Stimulated activated naive CD8-positive, alpha-beta T cell treated with anti-CD3 and anti-CD28 coated beads, Interleukin-15, amount 100 ng/mL, for 72 hours (primary cell): Measurements from ENCODE around the gene TPSG1.

Source experiments
- ATAC-seq: fragments of 150-1000 bp; cut with Tn5 transposase; 2 replicates; pipeline ENCODE4 v1.10.0; 2021; ENCODE audit warnings: mild to moderate bottlenecking, moderate library complexity
- DNase-seq, 2 donors: peaks; one replicate each; pipeline ENCODE4 v3.0.0; 2021 to 2022
- H3K27ac Mint-ChIP-seq, 2 donors: one replicate each; pipeline ENCODE4 v1.8.0; 2022; ENCODE audit warnings: mild to moderate bottlenecking in 2 of 2, mixed read lengths in 2 of 2, moderate library complexity in 2 of 2
- H3K27me3 Mint-ChIP-seq: one replicate; pipeline ENCODE4 v1.8.0; 2022; ENCODE audit warnings: mixed read lengths
- H3K4me1 Mint-ChIP-seq: one replicate; pipeline ENCODE4 v1.8.0; 2022; ENCODE audit warnings: mild to moderate bottlenecking, mixed read lengths
- H3K4me3 Mint-ChIP-seq, 2 donors: one replicate each; pipeline ENCODE4 v1.8.0; 2022; ENCODE audit warnings: mild to moderate bottlenecking in 2 of 2, mixed read lengths in 2 of 2, moderate library complexity in 1 of 2
- H3K9me3 Mint-ChIP-seq, 2 donors: one replicate each; pipeline ENCODE4 v1.8.0; 2022; ENCODE audit warnings: mixed read lengths in 2 of 2

The TPSG1 gene

DNA sequence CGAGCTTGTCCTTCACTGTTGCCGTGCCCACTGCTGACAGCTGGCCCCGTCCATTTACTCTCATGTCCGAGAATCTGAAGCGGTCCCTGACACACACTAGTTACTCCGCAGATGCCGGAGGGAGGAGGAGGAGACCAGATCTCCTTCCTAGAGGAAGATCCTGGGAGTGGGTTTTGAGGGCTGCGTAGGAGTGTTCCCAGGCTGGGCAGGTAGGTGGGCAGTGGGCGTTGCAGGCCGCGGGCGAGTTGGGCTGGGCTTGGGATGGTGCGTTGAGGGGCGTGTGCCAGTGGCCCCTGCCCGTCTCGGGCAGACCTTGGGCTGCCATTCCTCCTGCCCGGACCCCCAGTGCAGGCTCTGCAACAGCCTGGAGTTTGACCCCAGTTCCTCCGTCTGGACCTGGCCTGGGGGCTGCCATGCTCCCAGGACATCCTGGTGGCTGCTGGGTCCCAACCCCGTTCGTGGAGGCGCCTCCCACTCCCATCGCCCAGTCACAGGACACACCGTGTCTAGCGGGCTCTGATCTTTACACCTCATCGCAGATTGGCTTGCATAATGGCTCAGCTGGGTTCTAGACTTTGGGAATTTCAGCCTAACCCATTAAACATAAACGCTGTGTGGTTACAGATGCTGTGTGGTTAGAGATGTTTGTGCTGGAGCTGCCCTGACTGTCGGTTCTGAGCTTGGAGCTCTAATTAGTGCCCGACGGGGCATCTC, 49.3 kb downstream of the TPSG1 start:
- DNase-seq (no peak), ATAC-seq (no peak)
- Mint-ChIP-seq H3K4me1 (no peaks in the 10 kb centered on the region), H3K4me3 (no peak overlapping the region), H3K27ac (no peak overlapping the region), H3K27me3 (peaks cover 1% of the 10 kb centered on the region), H3K9me3 (no peaks in the 10 kb centered on the region)

GRCh38 chr16:1174477-1175357, 50.4 kb downstream of the TPSG1 start:
- no peak for ATAC-seq
- Mint-ChIP-seq H3K27ac (no peak overlapping the region), H3K4me1 (no peaks in the 10 kb centered on the region), H3K27me3 (peaks cover 8% of the 10 kb centered on the region), H3K4me3 (no peak overlapping the region), H3K9me3 (no peaks in the 10 kb centered on the region)
- DNase-seq: no peak

GRCh38 chr16:1173788-1174451, 51.1 kb downstream of the TPSG1 start:
- Mint-ChIP-seq H3K4me3 (no peak overlapping the region), H3K27ac (no peak overlapping the region), H3K9me3 (no peaks in the 10 kb centered on the region), H3K27me3 (peaks cover 8% of the 10 kb centered on the region), H3K4me1 (no peaks in the 10 kb centered on the region)
- no peak for DNase-seq
- ATAC-seq: no peak

DNA sequence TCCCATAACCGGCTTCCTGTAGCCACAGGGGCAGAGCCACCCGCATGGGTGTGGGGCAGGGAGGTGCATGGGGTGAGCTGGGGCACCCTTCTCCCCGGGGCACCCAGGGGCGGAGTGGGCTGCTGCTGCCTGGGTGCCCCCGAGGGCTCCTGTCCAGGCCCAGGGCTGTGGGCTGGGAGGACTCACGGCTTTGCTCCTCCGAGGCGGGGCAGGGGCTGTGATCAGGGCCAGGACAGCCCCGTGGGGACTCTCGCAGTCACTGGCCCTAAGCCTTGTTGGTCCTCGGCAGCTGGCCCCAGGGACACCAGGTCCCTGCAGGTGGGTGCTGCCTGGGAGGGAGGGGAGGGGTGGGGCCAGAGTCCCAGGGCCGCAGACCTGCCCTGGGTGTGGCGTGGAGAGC, 52.4 kb downstream of the TPSG1 start:
- Mint-ChIP-seq H3K27me3 (peaks cover 8% of the 10 kb centered on the region), H3K4me3 (no peak overlapping the region), H3K9me3 (no peaks in the 10 kb centered on the region), H3K27ac (no peak overlapping the region), H3K4me1 (no peaks in the 10 kb centered on the region)
- DNase-seq (no peak), ATAC-seq (no peak)

GRCh38 chr16:1171854-1172428, 53.1 kb downstream of the TPSG1 start:
- H3K9me3 Mint-ChIP-seq: no peaks in the 10 kb centered on the region
- peaks cover 8% of the 10 kb centered on the region for H3K27me3 Mint-ChIP-seq
- no peaks in the 10 kb centered on the region for H3K4me1 Mint-ChIP-seq
- ATAC-seq (no peak), DNase-seq (no peak)
- H3K27ac Mint-ChIP-seq: no peak overlapping the region
- H3K4me3 Mint-ChIP-seq: no peak overlapping the region
